HL-60 (cell line): Measurements from ENCODE around the gene UBXN11.

Experiments
- GABPA ChIP-seq: IDR thresholded peaks from 2 replicates; pipeline ENCODE4 v1.6.1; 2012; ENCODE audit warnings: low read depth
- POLR2AphosphoS5 ChIP-seq: IDR thresholded peaks from 2 replicates; pipeline ENCODE4 v1.6.1; 2012; ENCODE audit warnings: low read depth
- TF ChIP-seq, protein P1 (sequence below): IDR thresholded peaks from one replicate; pipeline ENCODE4 v1.5.1; 2011; ENCODE audit warnings: low read length, control low read depth, inconsistent platforms; ENCODE audit not compliant: insufficient read depth
- TF ChIP-seq, protein P2 (sequence below): IDR thresholded peaks from 2 replicates; pipeline ENCODE4 v1.6.1; 2012; ENCODE audit warnings: low read depth; ENCODE audit not compliant: insufficient replicate concordance

DNA sequence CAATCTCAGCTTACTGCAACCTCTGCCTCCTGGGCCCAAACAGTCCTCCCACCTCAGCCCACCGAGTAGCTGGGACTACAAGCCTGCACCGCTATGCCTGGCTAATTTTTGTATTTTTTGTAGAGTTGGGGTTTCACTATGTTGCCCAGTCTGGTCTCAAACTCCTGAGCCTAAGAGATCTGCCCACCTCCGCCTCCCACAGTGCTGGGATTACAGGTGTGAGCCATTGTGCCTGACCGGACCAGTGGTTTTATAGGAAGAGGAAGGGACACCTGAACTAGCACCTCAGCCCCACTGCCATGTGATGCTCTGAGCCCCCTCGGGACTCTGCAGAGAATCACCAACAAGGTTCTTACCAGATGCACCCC, 43.4 kb upstream of the UBXN11 start:
- TF ChIP-seq, protein P1, sequence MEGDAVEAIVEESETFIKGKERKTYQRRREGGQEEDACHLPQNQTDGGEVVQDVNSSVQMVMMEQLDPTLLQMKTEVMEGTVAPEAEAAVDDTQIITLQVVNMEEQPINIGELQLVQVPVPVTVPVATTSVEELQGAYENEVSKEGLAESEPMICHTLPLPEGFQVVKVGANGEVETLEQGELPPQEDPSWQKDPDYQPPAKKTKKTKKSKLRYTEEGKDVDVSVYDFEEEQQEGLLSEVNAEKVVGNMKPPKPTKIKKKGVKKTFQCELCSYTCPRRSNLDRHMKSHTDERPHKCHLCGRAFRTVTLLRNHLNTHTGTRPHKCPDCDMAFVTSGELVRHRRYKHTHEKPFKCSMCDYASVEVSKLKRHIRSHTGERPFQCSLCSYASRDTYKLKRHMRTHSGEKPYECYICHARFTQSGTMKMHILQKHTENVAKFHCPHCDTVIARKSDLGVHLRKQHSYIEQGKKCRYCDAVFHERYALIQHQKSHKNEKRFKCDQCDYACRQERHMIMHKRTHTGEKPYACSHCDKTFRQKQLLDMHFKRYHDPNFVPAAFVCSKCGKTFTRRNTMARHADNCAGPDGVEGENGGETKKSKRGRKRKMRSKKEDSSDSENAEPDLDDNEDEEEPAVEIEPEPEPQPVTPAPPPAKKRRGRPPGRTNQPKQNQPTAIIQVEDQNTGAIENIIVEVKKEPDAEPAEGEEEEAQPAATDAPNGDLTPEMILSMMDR: no peak
- no peak for TF ChIP-seq POLR2AphosphoS5
- no peak for TF ChIP-seq GABPA
- TF ChIP-seq, protein P2, sequence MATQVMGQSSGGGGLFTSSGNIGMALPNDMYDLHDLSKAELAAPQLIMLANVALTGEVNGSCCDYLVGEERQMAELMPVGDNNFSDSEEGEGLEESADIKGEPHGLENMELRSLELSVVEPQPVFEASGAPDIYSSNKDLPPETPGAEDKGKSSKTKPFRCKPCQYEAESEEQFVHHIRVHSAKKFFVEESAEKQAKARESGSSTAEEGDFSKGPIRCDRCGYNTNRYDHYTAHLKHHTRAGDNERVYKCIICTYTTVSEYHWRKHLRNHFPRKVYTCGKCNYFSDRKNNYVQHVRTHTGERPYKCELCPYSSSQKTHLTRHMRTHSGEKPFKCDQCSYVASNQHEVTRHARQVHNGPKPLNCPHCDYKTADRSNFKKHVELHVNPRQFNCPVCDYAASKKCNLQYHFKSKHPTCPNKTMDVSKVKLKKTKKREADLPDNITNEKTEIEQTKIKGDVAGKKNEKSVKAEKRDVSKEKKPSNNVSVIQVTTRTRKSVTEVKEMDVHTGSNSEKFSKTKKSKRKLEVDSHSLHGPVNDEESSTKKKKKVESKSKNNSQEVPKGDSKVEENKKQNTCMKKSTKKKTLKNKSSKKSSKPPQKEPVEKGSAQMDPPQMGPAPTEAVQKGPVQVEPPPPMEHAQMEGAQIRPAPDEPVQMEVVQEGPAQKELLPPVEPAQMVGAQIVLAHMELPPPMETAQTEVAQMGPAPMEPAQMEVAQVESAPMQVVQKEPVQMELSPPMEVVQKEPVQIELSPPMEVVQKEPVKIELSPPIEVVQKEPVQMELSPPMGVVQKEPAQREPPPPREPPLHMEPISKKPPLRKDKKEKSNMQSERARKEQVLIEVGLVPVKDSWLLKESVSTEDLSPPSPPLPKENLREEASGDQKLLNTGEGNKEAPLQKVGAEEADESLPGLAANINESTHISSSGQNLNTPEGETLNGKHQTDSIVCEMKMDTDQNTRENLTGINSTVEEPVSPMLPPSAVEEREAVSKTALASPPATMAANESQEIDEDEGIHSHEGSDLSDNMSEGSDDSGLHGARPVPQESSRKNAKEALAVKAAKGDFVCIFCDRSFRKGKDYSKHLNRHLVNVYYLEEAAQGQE: no peak
